Suprapubic skin (tissue), 4 donors: Measurements from ENCODE around the gene SOX12. TPM values are rescaled to one million over a fixed set of nuclear protein-coding genes. Genes with fewer than 3 reads are reported as not detected.

Experiments used
- DNase-seq, 2 donors: peaks; one replicate each; pipeline ENCODE4 v3.0.0-alpha.2; 2019; ENCODE audit warnings: low spot score in 2 of 2
- H3K27ac ChIP-seq: fragments of 200-600 bp; sonication (generic); one replicate; pipeline ENCODE4 v1.5.1; 2019
- H3K27me3 ChIP-seq: fragments of 200-600 bp; sonication (generic); one replicate; pipeline ENCODE4 v1.5.1; 2019
- H3K36me3 ChIP-seq: fragments of 200-600 bp; sonication (generic); one replicate; pipeline ENCODE4 v1.5.1; 2019
- H3K4me1 ChIP-seq: fragments of 200-600 bp; sonication (generic); one replicate; pipeline ENCODE4 v1.5.1; 2019
- H3K4me3 ChIP-seq: fragments of 200-600 bp; sonication (generic); one replicate; pipeline ENCODE4 v1.5.1; 2019; ENCODE audit warnings: mild to moderate bottlenecking
- H3K9me3 ChIP-seq: fragments of 200-600 bp; sonication (generic); one replicate; pipeline ENCODE4 v1.5.1; 2019
- CTCF ChIP-seq, 2 donors: fragments of 200-600 bp in 1 of 2; fragments of 450-650 bp in 1 of 2; sonication (generic) in 1 of 2; IDR thresholded peaks; one replicate each; pipeline ENCODE4 v1.5.1; 2016 to 2019; ENCODE audit warnings: antibody characterized with exemption in 2 of 2, mild to moderate bottlenecking in 1 of 2, moderate library complexity in 1 of 2
- EP300 ChIP-seq: sonication (generic); formaldehyde crosslinking; IDR thresholded peaks from one replicate; pipeline ENCODE4 v1.6.1; 2017; ENCODE audit warnings: antibody characterized with exemption
- POLR2A ChIP-seq, 2 donors: fragments of 450-650 bp; IDR thresholded peaks; one replicate each; pipeline ENCODE4 v1.6.1; 2017; ENCODE audit warnings: antibody characterized with exemption in 2 of 2, mild to moderate bottlenecking in 2 of 2, moderate library complexity in 2 of 2
- POLR2AphosphoS5 ChIP-seq, 3 donors: sonication (generic); formaldehyde crosslinking; IDR thresholded peaks; one replicate each; pipeline ENCODE4 v1.6.1; 2017; ENCODE audit warnings: antibody characterized with exemption in 3 of 3
- WGBS: methylation state at CpG from one replicate; pipeline ENCODE4 v1.1.5; 2018; 5-methylcytosine and 5-hydroxymethylcytosine counted together
- total RNA-seq, 4 donors: library from RNA; depleted of rRNA; stranded (reverse); fragments of >200 nt; gene quantifications; one replicate each; pipeline ENCODE4 v1.1.0, GENCODE V29; 2016

Gene SOX12
- total RNA-seq, 4 donors from 2014 or later: 5.4 to 6.5 (median 5.9) TPM

DNA sequence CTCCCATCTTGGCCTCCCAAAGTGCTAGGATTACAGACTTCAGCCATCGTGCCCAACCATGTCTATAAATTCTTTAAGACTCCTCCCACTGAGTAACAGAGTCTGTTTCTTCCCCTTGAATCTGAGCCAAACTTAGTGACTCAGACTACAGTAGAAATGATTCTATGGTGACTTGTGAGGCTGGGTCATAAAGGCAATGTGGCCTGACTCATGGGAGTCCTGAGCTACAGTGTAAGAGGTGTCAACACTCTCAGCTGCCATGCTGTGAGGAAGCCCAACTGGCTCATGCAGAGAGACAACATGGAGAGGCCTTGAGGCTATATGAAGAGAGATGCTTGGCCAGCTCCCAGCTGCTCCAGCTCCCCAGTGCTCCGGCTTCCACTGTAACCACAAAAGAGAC, 16.3 kb downstream of the SOX12 start:
- H3K9me3 ChIP-seq: no peaks in the 10 kb centered on the region
- no peak overlapping the region for H3K4me3 ChIP-seq
- 54% methylated on average over 2 of the region's 2 CpGs for WGBS
- peaks cover 4% of the 10 kb centered on the region for H3K36me3 ChIP-seq
- H3K27ac ChIP-seq: no peak overlapping the region
- no peaks in the 10 kb centered on the region for H3K27me3 ChIP-seq
- peaks cover 8% of the 10 kb centered on the region for H3K4me1 ChIP-seq
- TF ChIP-seq POLR2A (IDR thresholded peaks at IDR 0.05) (no peak), EP300 (no peak), POLR2AphosphoS5 (IDR thresholded peaks at IDR 0.05) (no peak)
- DNase-seq: no peak

DNA sequence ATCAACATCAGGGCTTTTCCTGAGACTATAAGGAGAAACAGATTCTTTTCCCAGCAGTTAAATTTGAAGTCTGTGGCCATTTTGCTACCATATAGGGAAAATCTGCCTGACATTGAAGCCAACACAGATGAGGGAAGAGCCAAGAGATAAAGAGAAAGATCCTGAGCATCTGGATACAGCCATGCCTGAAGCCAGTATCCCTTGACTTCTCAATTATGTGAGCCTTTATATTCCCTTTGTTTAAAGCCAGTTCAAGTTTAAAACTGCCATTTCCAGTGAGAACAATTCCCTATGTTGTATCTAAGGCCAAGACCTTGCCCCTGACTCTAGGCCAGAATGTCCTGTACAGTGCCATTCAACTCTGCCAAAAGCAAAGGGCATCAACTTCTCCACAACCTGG, 17.8 kb downstream of the SOX12 start:
- H3K4me1 ChIP-seq: peaks cover 15% of the 10 kb centered on the region
- TF ChIP-seq CTCF (IDR thresholded peaks at IDR 0.05) (no peak), POLR2A (IDR thresholded peaks at IDR 0.05) (no peak), EP300 (no peak), POLR2AphosphoS5 (IDR thresholded peaks at IDR 0.05) (no peak)
- H3K27ac ChIP-seq: no peak overlapping the region
- no peak overlapping the region for H3K4me3 ChIP-seq
- no peak for DNase-seq
- no peaks in the 10 kb centered on the region for H3K27me3 ChIP-seq
- peaks cover 4% of the 10 kb centered on the region for H3K36me3 ChIP-seq
- no peaks in the 10 kb centered on the region for H3K9me3 ChIP-seq

DNA sequence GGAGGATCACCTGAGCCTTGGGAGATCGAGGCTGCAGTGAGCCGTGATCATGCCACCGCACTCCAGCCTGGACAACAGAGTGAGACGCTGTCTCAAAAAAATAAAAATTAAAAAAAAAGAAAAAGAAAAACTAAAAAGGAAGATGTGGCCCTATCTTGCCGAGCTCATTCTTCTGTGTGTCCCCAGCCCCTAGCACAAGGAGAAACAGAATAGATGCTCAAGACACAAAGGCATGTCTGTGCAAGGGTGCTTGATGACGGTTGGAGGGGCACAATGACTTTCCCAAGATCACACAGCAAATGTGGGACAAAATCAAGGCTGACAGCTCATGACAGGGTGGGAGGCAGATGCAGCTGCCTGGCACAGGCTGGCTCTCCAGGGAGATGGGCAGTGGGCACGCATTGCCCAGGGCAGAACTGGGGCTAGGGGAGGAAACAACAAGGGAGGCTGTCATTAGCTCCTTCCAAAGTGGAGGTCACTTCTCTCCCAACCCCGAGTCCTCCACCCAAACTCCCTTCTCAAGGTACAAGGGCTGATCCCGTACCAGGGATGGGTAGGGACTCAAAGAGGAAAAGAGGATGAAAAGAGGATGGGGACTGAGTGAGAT, 20.8 kb downstream of the SOX12 start:
- Histone ChIP-seq H3K36me3 (peaks cover 5% of the 10 kb centered on the region), H3K4me3 (peak overlapping the region; percentile 70), H3K9me3 (no peaks in the 10 kb centered on the region), H3K27me3 (no peaks in the 10 kb centered on the region), H3K4me1 (peaks cover 20% of the 10 kb centered on the region), H3K27ac (no peak overlapping the region)
- 58% methylated on average over 9 of the region's 9 CpGs for WGBS
- no peak for DNase-seq
- TF ChIP-seq EP300 (no peak), CTCF (IDR thresholded peaks at IDR 0.05) (no peak), POLR2A (IDR thresholded peaks at IDR 0.05) (no peak), POLR2AphosphoS5 (IDR thresholded peaks at IDR 0.05) (no peak)

GRCh38 chr20:346640-347316, 21.4 kb downstream of the SOX12 start, which contains the start of gene NRSN2:
NRSN2 (plus strand) TSS chr20:347111; CDS start chr20:349644, 2,533 bp downstream.
- peak in 1 of 2 donors; percentile 72 for DNase-seq
- under 1% methylated on average over 50 of the region's 50 CpGs for WGBS
- Histone ChIP-seq H3K27me3 (no peaks in the 10 kb centered on the region), H3K9me3 (no peaks in the 10 kb centered on the region), H3K4me1 (peaks cover 20% of the 10 kb centered on the region), H3K27ac (peak within 1 kb of the TSS; percentile 73), H3K36me3 (peaks cover 8% of the 10 kb centered on the region), H3K4me3 (peak within 1 kb of the TSS; percentile 70)
- TF ChIP-seq POLR2A (IDR thresholded peaks at IDR 0.05) (no peak), POLR2AphosphoS5 (IDR thresholded peaks at IDR 0.05) (no peak), CTCF (IDR thresholded peaks at IDR 0.05) (no peak), EP300 (no peak)

- H3K4me1 ChIP-seq: peaks cover 20% of the 10 kb centered on the region
- DNase-seq: no peak
- H3K27ac ChIP-seq: peak overlapping the region; percentile 73
- no peak for TF ChIP-seq POLR2AphosphoS5 (IDR thresholded peaks at IDR 0.05)
- peak overlapping the region; percentile 70 for H3K4me3 ChIP-seq
- peaks cover 8% of the 10 kb centered on the region for H3K36me3 ChIP-seq
- 0% methylated on average over 12 of the region's 19 CpGs for WGBS
- no peaks in the 10 kb centered on the region for H3K27me3 ChIP-seq
- H3K9me3 ChIP-seq: no peaks in the 10 kb centered on the region
Observed at GRCh38 chr20:347317-347639, 21.9 kb downstream of the SOX12 start.

GRCh38 chr20:347640-348484, 22.5 kb downstream of the SOX12 start:
- H3K4me1 ChIP-seq: peaks cover 20% of the 10 kb centered on the region
- H3K27ac ChIP-seq: peak overlapping the region; percentile 73
- H3K36me3 ChIP-seq: peaks cover 8% of the 10 kb centered on the region
- peak overlapping the region; percentile 70 for H3K4me3 ChIP-seq
- no peaks in the 10 kb centered on the region for H3K9me3 ChIP-seq
- no peak for TF ChIP-seq EP300
- TF ChIP-seq POLR2AphosphoS5 (IDR thresholded peaks at IDR 0.05): peak in 1 of 3 donors; percentile 25
- no peak for TF ChIP-seq CTCF (IDR thresholded peaks at IDR 0.05)
- TF ChIP-seq POLR2A (IDR thresholded peaks at IDR 0.05): peak in 1 of 2 donors; percentile 44
- 0% methylated on average over 23 of the region's 61 CpGs for WGBS
- no peaks in the 10 kb centered on the region for H3K27me3 ChIP-seq
- DNase-seq: peak; percentile 93
